ENCODE measurements around the gene P2RY12. TPM values are rescaled to one million over a fixed set of nuclear protein-coding genes. Genes with fewer than 3 reads are reported as not detected.

Gene P2RY12
- total and polyA plus RNA-seq, 9 of the 15 experiments (the other 6 are each of a cell fraction or from before 2014, with no cell fraction given), result not detected

DNA sequence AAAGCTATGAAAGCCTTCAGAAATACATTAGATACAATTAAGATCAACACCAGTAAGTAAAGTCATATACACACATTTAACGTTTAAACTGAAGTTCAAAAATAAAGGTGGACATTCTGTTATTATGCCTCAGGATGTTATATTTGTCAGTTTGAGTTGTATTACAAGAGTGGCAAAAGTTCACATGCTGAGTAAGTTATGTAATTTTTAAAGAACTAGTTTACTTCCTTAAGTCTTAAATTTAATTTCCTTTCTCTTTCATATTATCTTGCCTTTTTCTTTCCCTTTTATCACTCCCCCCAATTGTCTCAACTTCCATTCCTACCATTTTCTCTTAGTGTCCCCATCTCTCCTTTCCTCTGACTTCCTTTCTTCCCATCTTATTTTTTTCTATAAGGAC, 63.0 kb downstream of the P2RY12 start:
- H3K4me2 ChIP-seq (ENCODE audit: insufficient read depth, low read length), result no peak overlapping the region
- no peaks in the 10 kb centered on the region for H4K20me1 ChIP-seq (replicated peaks; ENCODE audit: control insufficient read depth, insufficient read depth, low read length)
- H3K9me1 ChIP-seq (ENCODE audit: control insufficient read depth, insufficient read depth, low read length), result no peaks in the 10 kb centered on the region
- no peaks in the 10 kb centered on the region for H3K4me1 ChIP-seq (replicated peaks in 1 of 2; ENCODE audit: control insufficient read depth in 2 of 2, insufficient read depth in 2 of 2, low read length in 2 of 2)
- ChIA-PET CTCF (ENCODE audit: low intra/inter-chr PET ratio) (no interaction called here), POLR2A (no interaction called here)
- no peaks in the 10 kb centered on the region for H3K79me2 ChIP-seq (ENCODE audit: control insufficient read depth, insufficient read depth, low read length)
- TF ChIP-seq HIVEP1 (CRISPR knock-in tag; IDR thresholded peaks at IDR 0.05) (no peak), CBX2 (IDR thresholded peaks at IDR 0.05; ENCODE audit: insufficient read depth, low read length, poor library complexity, severe bottlenecking) (no peak), ZNF444 (CRISPR knock-in tag; IDR thresholded peaks at IDR 0.05) (no peak), SRSF3 (IDR thresholded peaks at IDR 0.05; ENCODE audit: insufficient read depth, low read length) (no peak), CC2D1A (IDR thresholded peaks at IDR 0.05) (no peak), PRPF4 (IDR thresholded peaks at IDR 0.05; ENCODE audit: insufficient read depth, low read depth, low read length, poor library complexity, severe bottlenecking) (no peak), BMI1 (IDR thresholded peaks at IDR 0.05; ENCODE audit: low read length) (no peak), ZNF232 (CRISPR knock-in tag; IDR thresholded peaks at IDR 0.05) (no peak), MED1 (CRISPR knock-in tag; IDR thresholded peaks at IDR 0.05; ENCODE audit: borderline replicate concordance) (no peak)
- TF ChIP-seq, protein P1, sequence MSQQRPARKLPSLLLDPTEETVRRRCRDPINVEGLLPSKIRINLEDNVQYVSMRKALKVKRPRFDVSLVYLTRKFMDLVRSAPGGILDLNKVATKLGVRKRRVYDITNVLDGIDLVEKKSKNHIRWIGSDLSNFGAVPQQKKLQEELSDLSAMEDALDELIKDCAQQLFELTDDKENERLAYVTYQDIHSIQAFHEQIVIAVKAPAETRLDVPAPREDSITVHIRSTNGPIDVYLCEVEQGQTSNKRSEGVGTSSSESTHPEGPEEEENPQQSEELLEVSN (IDR thresholded peaks at IDR 0.05; ENCODE audit: borderline replicate concordance in 1 of 2, extremely low read depth in 1 of 2, insufficient read depth in 1 of 2, insufficient read length in 1 of 2, low read depth in 1 of 2, low read length in 1 of 2, poor library complexity in 1 of 2, severe bottlenecking in 1 of 2), result no peak
- TF ChIP-seq, protein P2, sequence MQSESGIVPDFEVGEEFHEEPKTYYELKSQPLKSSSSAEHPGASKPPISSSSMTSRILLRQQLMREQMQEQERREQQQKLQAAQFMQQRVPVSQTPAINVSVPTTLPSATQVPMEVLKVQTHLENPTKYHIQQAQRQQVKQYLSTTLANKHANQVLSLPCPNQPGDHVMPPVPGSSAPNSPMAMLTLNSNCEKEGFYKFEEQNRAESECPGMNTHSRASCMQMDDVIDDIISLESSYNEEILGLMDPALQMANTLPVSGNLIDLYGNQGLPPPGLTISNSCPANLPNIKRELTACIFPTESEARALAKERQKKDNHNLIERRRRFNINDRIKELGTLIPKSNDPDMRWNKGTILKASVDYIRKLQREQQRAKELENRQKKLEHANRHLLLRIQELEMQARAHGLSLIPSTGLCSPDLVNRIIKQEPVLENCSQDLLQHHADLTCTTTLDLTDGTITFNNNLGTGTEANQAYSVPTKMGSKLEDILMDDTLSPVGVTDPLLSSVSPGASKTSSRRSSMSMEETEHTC (IDR thresholded peaks at IDR 0.05), result no peak
- DNase-seq (ENCODE audit: extremely low read depth in 1 of 4, low spot score in 3 of 4) (no peak), ATAC-seq (no peak), FAIRE-seq (no peak)
- intact Hi-C loops (cut with micrococcal nuclease), result no loop called here
- H3K4me3 ChIP-seq, result no peak overlapping the region
- H3K36me3 ChIP-seq (ENCODE audit: control insufficient read depth, insufficient read depth, low read length), result no peaks in the 10 kb centered on the region
- 0% methylated on average over 1 of the region's 1 CpG for WGBS (ENCODE audit: insufficient coverage, low coverage, missing lambda C conversion rate)
- no peak overlapping the region for H3K27ac ChIP-seq (ENCODE audit: extremely low read depth, low read depth, low read length)
- H2AFZ ChIP-seq (ENCODE audit: low read depth, low read length), result no peak overlapping the region
- no TSS peak for BruUV-seq (replicated peaks)
- no peaks in the 10 kb centered on the region for H3K9me3 ChIP-seq (replicated peaks; ENCODE audit: control insufficient read depth, insufficient read depth, low read depth, low read length)
- in situ Hi-C loops (cut with MboI), result no loop called here
- no peak overlapping the region for H3K9ac ChIP-seq (ENCODE audit: insufficient read depth in 1 of 2, low read depth in 2 of 2, low read length in 2 of 2)
- peaks cover 2 to 8% of the 10 kb centered on the region in 2 experiments; a peak in 2 of 5 replicates for H3K27me3 ChIP-seq (ENCODE audit: control insufficient read depth in 2 of 2, insufficient read depth in 2 of 2, low read length in 2 of 2)

Measured in K562 (cell line).